Gastrocnemius medialis (tissue), 4 donors: ENCODE results near the gene CCNC. TPM values are rescaled to one million over a fixed set of nuclear protein-coding genes. Genes with fewer than 3 reads are reported as not detected.

Experiments used
- ATAC-seq, 2 donors: fragments of 150-250 bp; one replicate each; pipeline ENCODE4 v1.9.1; 2016
- DNase-seq, 2 donors: peaks; one replicate each; pipeline ENCODE4 v3.0.0-alpha.2; 2019
- H3K27ac ChIP-seq, 4 donors: fragments of 200-600 bp; sonication (generic); 1 replicate in 1 of 4; 2 replicates in 3 of 4; pipeline ENCODE4 v1.5.1; 2016 to 2018; ENCODE audit warnings: mild to moderate bottlenecking in 2 of 4, moderate library complexity in 1 of 4
- H3K27me3 ChIP-seq, 3 donors: fragments of 200-600 bp; sonication (generic) in 2 of 3; 1 replicate in 1 of 3; 2 replicates in 2 of 3; pipeline versions ENCODE4 v1.5.1 to v1.6.0; 2016 to 2019; ENCODE audit warnings: mild to moderate bottlenecking in 1 of 3, moderate library complexity in 1 of 3
- H3K36me3 ChIP-seq, 2 donors: fragments of 200-600 bp; sonication (generic) in 1 of 2; one replicate each; pipeline ENCODE4 v1.5.1; 2017 to 2018
- H3K4me1 ChIP-seq, 2 donors: fragments of 200-600 bp; sonication (generic) in 1 of 2; one replicate each; pipeline ENCODE4 v1.5.1; 2016 to 2017; ENCODE audit warnings: mild to moderate bottlenecking in 2 of 2
- H3K4me3 ChIP-seq, 4 donors: fragments of 200-600 bp; sonication (generic) in 3 of 4; 1 replicate in 1 of 4; 2 replicates in 3 of 4; pipeline ENCODE4 v1.5.1; 2016 to 2019; ENCODE audit warnings: mild to moderate bottlenecking in 2 of 4
- H3K9me3 ChIP-seq, 3 donors: fragments of 200-600 bp; sonication (generic) in 2 of 3; 1 replicate in 1 of 3; 2 replicates in 2 of 3; pipeline ENCODE4 v1.5.1; 2016 to 2019
- CTCF ChIP-seq, 5 experiments: fragments of 450-650 bp in 3 of 5; fragments of 200-600 bp in 2 of 5; sonication (generic) in 2 of 5; IDR thresholded peaks in 4 of 5; conservative IDR thresholded peaks in 1 of 5; 1 replicate in 4 of 5; 2 replicates in 1 of 5; pipeline ENCODE4 v1.5.1; 2016 to 2019; ENCODE audit warnings: antibody characterized with exemption in 5 of 5, mild to moderate bottlenecking in 3 of 5, moderate library complexity in 3 of 5
- POLR2A ChIP-seq, 2 donors: fragments of 450-650 bp; IDR thresholded peaks; one replicate each; pipeline ENCODE4 v1.6.1; 2017; ENCODE audit warnings: antibody characterized with exemption in 2 of 2, mild to moderate bottlenecking in 2 of 2, moderate library complexity in 2 of 2
- in situ Hi-C, 4 donors: fragments of 200-750 bp; cut with MboI; loops; one replicate each; pipeline versions ENCODE4 v1.15.0 to v1.8.0; 2017; ENCODE audit warnings: low sequenced_read_pairs in 4 of 4
- intact Hi-C: fragments of 100-400 bp; cut with DNase I; formaldehyde crosslinking; loops from one replicate; pipeline ENCODE4 v1.15.1; 2023; ENCODE audit warnings: low total_unique reads
- total RNA-seq, 4 donors: library from RNA; depleted of rRNA; stranded (reverse); fragments of >200 nt; gene quantifications; one replicate each; pipeline versions ENCODE4 v1.1.0 to v1.2.3, GENCODE V29; 2016

Gene CCNC
- total RNA-seq, 4 donors from 2014 or later, result 18.1 to 45.4 (median 25.8) TPM

- peaks cover 26 to 38% of the 10 kb centered on the region in 2 donors for H3K4me1 ChIP-seq
- H3K27ac ChIP-seq, result peak overlapping the region; percentile 9 to 56 (median 44)
- intact Hi-C loops (no loop called here), in situ Hi-C loops (loop anchor here in 2 of 4 donors (10.0 kb wide), 1 partner anchor 48 kb away; the partner anchor contains the start of gene USP45 (in 2 of the 2))
- ATAC-seq (peak in 1 of 2 donors; percentile 41), DNase-seq (no peak)
- no peaks in the 10 kb centered on the region for H3K27me3 ChIP-seq
- H3K4me3 ChIP-seq, result no peak overlapping the region
- TF ChIP-seq POLR2A (IDR thresholded peaks at IDR 0.05) (no peak), CTCF (IDR thresholded peaks at IDR 0.05 in 4 of 5, conservative IDR thresholded peaks at IDR 0.05 in 1 of 5) (no peak)
- no peaks in the 10 kb centered on the region for H3K9me3 ChIP-seq
- H3K36me3 ChIP-seq, result peaks cover 0 to 17% of the 10 kb centered on the region in 2 donors
Observed at GRCh38 chr6:99563056-99563723, 5.3 kb downstream of the CCNC start.

DNA sequence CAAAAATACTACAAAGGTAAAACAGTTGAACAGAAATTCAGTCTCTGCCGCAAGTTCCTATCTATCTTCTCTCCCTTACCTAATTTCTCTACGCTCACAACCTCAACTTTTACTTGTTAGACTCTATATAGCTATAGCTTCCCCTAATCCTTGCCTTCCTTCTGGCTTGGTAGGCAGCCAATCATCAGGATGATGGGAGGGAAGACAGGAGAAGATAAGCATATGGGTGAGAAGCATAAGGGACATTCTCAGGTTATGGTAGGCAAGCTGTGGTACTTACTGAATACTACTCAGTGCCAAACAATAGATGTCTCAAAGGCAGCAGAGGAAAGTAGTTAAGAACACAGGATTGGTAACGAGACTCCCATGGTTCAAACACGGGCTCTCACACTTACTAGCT is 7.8 kb downstream of the CCNC start:
- ATAC-seq (no peak), DNase-seq (no peak)
- Histone ChIP-seq H3K4me1 (peaks cover 10 to 20% of the 10 kb centered on the region in 2 donors), H3K27me3 (no peaks in the 10 kb centered on the region), H3K27ac (no peak overlapping the region), H3K4me3 (no peak overlapping the region), H3K9me3 (no peaks in the 10 kb centered on the region), H3K36me3 (peaks cover 0 to 40% of the 10 kb centered on the region in 2 donors)
- intact Hi-C loops (no loop called here), in situ Hi-C loops (loop anchor here in 2 of 4 donors (10.0 kb wide), 1 partner anchor 46 kb away; the partner anchor contains the start of gene USP45 (in 2 of the 2))
- TF ChIP-seq POLR2A (IDR thresholded peaks at IDR 0.05) (no peak), CTCF (IDR thresholded peaks at IDR 0.05 in 4 of 5, conservative IDR thresholded peaks at IDR 0.05 in 1 of 5) (no peak)

DNA sequence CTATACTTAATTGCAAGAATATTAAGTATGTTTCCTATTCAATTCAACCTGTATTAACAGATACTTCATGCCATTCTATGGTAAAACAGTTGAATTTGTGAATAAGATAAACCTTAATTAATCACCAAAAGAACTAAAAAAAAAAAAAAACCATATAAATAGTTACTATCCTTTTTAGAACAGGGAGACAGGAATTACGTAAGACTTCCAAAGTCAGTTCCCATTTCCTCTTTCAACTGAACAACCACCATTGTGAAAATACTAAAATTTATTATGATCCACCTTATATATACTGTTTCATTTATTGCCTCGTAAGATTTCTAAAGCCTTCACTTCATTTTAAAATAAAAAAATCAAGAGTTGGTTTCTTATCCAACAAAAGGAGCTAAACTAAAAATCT is 9.4 kb downstream of the CCNC start:
- no peak overlapping the region for H3K4me3 ChIP-seq
- ATAC-seq, result no peak
- H3K36me3 ChIP-seq, result peaks cover 0 to 56% of the 10 kb centered on the region in 2 donors
- H3K4me1 ChIP-seq, result peaks cover 10 to 15% of the 10 kb centered on the region in 2 donors
- no peak overlapping the region for H3K27ac ChIP-seq
- no peak for TF ChIP-seq POLR2A (IDR thresholded peaks at IDR 0.05)
- no peak for TF ChIP-seq CTCF (IDR thresholded peaks at IDR 0.05 in 4 of 5, conservative IDR thresholded peaks at IDR 0.05 in 1 of 5)
- H3K27me3 ChIP-seq, result no peaks in the 10 kb centered on the region
- intact Hi-C loops, result no loop called here
- no peak for DNase-seq
- in situ Hi-C loops, result no loop called here
- no peaks in the 10 kb centered on the region for H3K9me3 ChIP-seq

GRCh38 chr6:99553888-99554287 is 14.6 kb downstream of the CCNC start:
- H3K9me3 ChIP-seq, result no peaks in the 10 kb centered on the region
- no peak overlapping the region for H3K27ac ChIP-seq
- intact Hi-C loops, result no loop called here
- TF ChIP-seq CTCF (IDR thresholded peaks at IDR 0.05 in 4 of 5, conservative IDR thresholded peaks at IDR 0.05 in 1 of 5) (no peak), POLR2A (IDR thresholded peaks at IDR 0.05) (no peak)
- no peak overlapping the region for H3K4me3 ChIP-seq
- peaks cover 4 to 5% of the 10 kb centered on the region in 2 donors for H3K4me1 ChIP-seq
- DNase-seq, result no peak
- H3K27me3 ChIP-seq, result no peaks in the 10 kb centered on the region
- ATAC-seq, result no peak
- in situ Hi-C loops, result no loop called here
- H3K36me3 ChIP-seq, result peaks cover 0 to 67% of the 10 kb centered on the region in 2 donors
